Panc1 (cell line): Measurements from ENCODE around the gene SPHK2. TPM values are rescaled to one million over a fixed set of nuclear protein-coding genes. Genes with fewer than 3 reads are reported as not detected.

Experiments
- ATAC-seq: fragments of 200-7000 bp; cut with Tn5 transposase; 2 replicates; pipeline ENCODE4 v1.9.1; 2020; ENCODE audit warnings: mild to moderate bottlenecking, moderate library complexity
- Bru-seq: library from RNA; stranded (reverse); fragments of 400-500 nt; gene quantifications from one replicate; lab custom pipeline; 2021; lab: Mats Ljungman, UMichigan
- BruChase-seq, 2 experiments: library from RNA; stranded (reverse); fragments of 400-500 nt; gene quantifications; one replicate each; lab custom pipeline; 2021; lab: Mats Ljungman, UMichigan
- BruUV-seq: library from RNA; stranded (reverse); fragments of 400-500 nt; replicated peaks from 2 replicates; lab custom pipeline; 2021; lab: Mats Ljungman, UMichigan
- CTCF ChIA-PET: fragments of 300-600 bp; sonication (Branson Sonifier 250); formaldehyde crosslinking; loops from one replicate; lab custom pipeline; 2022; ENCODE audit warnings: antibody characterized with exemption; lab: Charles Lee
- POLR2A ChIA-PET: fragments of 300-600 bp; sonication (Branson Sonifier 250); formaldehyde crosslinking; loops from one replicate; lab custom pipeline; 2022; ENCODE audit warnings: antibody characterized with exemption; lab: Charles Lee
- DNase-seq: peaks from one replicate; pipeline ENCODE4 v3.0.0-alpha.2; 2010; ENCODE audit warnings: low read depth, low spot score
- H3K27ac ChIP-seq: 2 replicates; pipeline ENCODE4 v1.5.1; 2011; ENCODE audit warnings: mild to moderate bottlenecking, low read length, inconsistent platforms
- H3K27me3 ChIP-seq: fragments of 200-500 bp; sonication (Bioruptor generic); 2 replicates; pipeline ENCODE4 v1.6.0; 2014; ENCODE audit warnings: low read length, inconsistent platforms; ENCODE audit not compliant: control insufficient read depth, insufficient read depth
- H3K36me3 ChIP-seq: fragments of 200-500 bp; sonication (Bioruptor generic); 2 replicates; pipeline ENCODE4 v1.5.1; 2014; ENCODE audit warnings: inconsistent platforms, mild to moderate bottlenecking, low read length, moderate library complexity; ENCODE audit not compliant: control insufficient read depth, insufficient read depth
- H3K4me1 ChIP-seq: 2 replicates; pipeline ENCODE4 v1.5.1; 2011; ENCODE audit warnings: inconsistent platforms, mild to moderate bottlenecking, low read length, moderate library complexity; ENCODE audit not compliant: control insufficient read depth, insufficient read depth
- H3K4me3 ChIP-seq, 2 experiments: 2 replicates each; pipeline ENCODE4 v1.5.1; 2011 to 2012; ENCODE audit warnings: low read depth in 2 of 2, low read length in 2 of 2, mild to moderate bottlenecking in 2 of 2, inconsistent platforms in 1 of 2, moderate library complexity in 1 of 2
- H3K9me3 ChIP-seq: fragments of 200-500 bp; sonication (Bioruptor generic); 2 replicates; pipeline ENCODE4 v1.5.1; 2014; ENCODE audit warnings: low read depth, mild to moderate bottlenecking, inconsistent platforms, low read length, moderate library complexity; ENCODE audit not compliant: control insufficient read depth, insufficient read depth
- POLR2AphosphoS5 ChIP-seq: IDR thresholded peaks from 2 replicates; pipeline ENCODE4 v1.6.1; 2012; ENCODE audit warnings: mild to moderate bottlenecking, low read depth, low read length, moderate library complexity
- SIN3A ChIP-seq: IDR thresholded peaks from 2 replicates; pipeline ENCODE4 v1.6.1; 2012; ENCODE audit warnings: low read depth, mild to moderate bottlenecking, low read length, moderate library complexity, borderline replicate concordance; ENCODE audit not compliant: insufficient read depth
- TCF7L2 ChIP-seq: IDR thresholded peaks from 2 replicates; pipeline ENCODE4 v1.6.1; 2011; ENCODE audit warnings: mild to moderate bottlenecking, low read depth, low read length, inconsistent platforms
- in situ Hi-C: cut with HindIII; loops from 2 replicates; pipeline ENCODE4 v1.10.0; 2016; ENCODE audit warnings: low sequenced_read_pairs, low pct_unique_long_range_greater_than_20kb
- intact Hi-C: fragments of 100-400 bp; cut with micrococcal nuclease; formaldehyde crosslinking; loops from one replicate; pipeline ENCODE4 v1.10.0; 2022; ENCODE audit not compliant: unreplicated experiment
- long read RNA-seq: library from polyadenylated mRNA; unstranded; transcript quantifications from one replicate; pipeline ENCODE4 v2.0.0, GENCODE V29; 2021; ENCODE audit not compliant: unreplicated experiment
- polyA plus RNA-seq: library from polyadenylated mRNA; unstranded; fragments of >200 nt; gene quantifications from one replicate; pipeline ENCODE4 v1.2.1, GENCODE V29; 2012; ENCODE audit warnings: missing spikeins; ENCODE audit not compliant: insufficient read length
- total RNA-seq: library from RNA; stranded (reverse); gene quantifications from one replicate; pipeline ENCODE4 v1.2.1, GENCODE V29; 2021; ENCODE audit not compliant: unreplicated experiment
- TF ChIP-seq, protein P1 (sequence below): fragments of 450-650 bp; IDR thresholded peaks from 2 replicates; pipeline ENCODE4 v1.5.1; 2017; ENCODE audit warnings: mild to moderate bottlenecking
- TF ChIP-seq, protein P2 (sequence below), 2 experiments: IDR thresholded peaks; 2 replicates each; pipeline ENCODE4 v1.6.1; 2011 to 2012; ENCODE audit warnings: low read depth in 2 of 2, control low read depth in 1 of 2, low read length in 1 of 2, mild to moderate bottlenecking in 1 of 2, moderate library complexity in 1 of 2; ENCODE audit not compliant: insufficient read depth in 1 of 2

SPHK2 gene, protein sequence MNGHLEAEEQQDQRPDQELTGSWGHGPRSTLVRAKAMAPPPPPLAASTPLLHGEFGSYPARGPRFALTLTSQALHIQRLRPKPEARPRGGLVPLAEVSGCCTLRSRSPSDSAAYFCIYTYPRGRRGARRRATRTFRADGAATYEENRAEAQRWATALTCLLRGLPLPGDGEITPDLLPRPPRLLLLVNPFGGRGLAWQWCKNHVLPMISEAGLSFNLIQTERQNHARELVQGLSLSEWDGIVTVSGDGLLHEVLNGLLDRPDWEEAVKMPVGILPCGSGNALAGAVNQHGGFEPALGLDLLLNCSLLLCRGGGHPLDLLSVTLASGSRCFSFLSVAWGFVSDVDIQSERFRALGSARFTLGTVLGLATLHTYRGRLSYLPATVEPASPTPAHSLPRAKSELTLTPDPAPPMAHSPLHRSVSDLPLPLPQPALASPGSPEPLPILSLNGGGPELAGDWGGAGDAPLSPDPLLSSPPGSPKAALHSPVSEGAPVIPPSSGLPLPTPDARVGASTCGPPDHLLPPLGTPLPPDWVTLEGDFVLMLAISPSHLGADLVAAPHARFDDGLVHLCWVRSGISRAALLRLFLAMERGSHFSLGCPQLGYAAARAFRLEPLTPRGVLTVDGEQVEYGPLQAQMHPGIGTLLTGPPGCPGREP
- total RNA-seq (19.5 TPM), Bru-seq, nascent RNA (percentile 61 among the genes with signal in this experiment), BruChase-seq, experiment 1, labeled RNA remaining after a 2-hour chase (percentile 67 among the genes with signal in this experiment), BruChase-seq, experiment 2, labeled RNA remaining after a 6-hour chase (percentile 67 among the genes with signal in this experiment)
- 20.0 TPM for polyA plus RNA-seq
- long read RNA-seq, partial matches to known transcripts: 4 of 25 reads
- long read RNA-seq, other reads (novel, unspliced or antisense): 15 of 25 reads

DNA sequence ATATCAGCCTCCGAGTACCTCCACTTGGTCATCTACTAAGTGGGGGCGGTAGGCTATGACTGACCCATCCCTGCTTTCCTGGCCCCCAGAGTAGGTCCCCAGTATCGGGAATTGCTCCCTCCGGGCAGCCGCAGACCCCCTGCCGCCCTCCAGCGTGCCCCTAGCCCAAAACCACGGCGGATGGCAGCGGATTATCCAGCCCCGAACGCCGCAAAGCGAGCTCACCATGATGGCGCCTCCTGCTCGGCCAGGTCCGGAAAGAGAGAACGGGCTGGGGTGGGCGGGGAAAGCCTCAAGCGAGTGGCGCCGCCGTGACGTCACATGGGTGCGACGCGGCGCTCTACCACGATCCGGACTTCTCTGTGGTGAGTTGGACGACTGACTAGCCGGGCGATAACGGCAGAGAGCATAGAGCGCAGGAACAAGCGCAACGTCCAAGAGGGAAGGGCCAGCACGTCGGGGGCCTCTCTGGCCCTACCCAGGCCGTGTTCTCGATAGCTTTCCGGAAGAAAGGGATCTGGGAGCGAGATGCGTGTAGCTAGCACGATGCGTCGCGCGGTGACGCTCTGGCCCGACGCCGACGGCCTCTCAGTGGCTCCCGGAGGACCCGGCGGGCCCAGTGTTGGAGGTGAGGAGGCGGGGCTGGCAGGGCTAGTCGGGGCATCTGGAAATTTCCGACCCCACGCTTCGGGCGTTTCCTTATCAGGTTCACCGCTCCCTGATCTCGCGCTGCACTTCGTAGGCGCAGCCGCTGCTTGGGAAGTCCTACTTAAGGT is at the start of gene SPHK2, which contains the start of gene RPL18:
TSS of gene SPHK2 (plus strand) at position 591 of the 776 bp plus-strand sequence. CDS start 1,009 bp downstream, outside the sequence.
TSS of gene RPL18 (minus strand) at position 263 of the 776 bp plus-strand sequence. CDS start at position 228, 35 bp downstream.
- POLR2A ChIA-PET: interaction anchor here (0.5 to 0.9 kb wide), 5 partner anchors 10 to 449 kb away, joined by 3 to 14 read pairs (median 4); no protein-coding TSS in a partner anchor
- H3K9me3 ChIP-seq: no peaks in the 10 kb centered on the region
- BruUV-seq: no TSS peak
- ATAC-seq (peak; percentile 91), DNase-seq (peak; percentile 88)
- no peaks in the 10 kb centered on the region for H3K27me3 ChIP-seq
- in situ Hi-C loops: no loop called here
- TF ChIP-seq, protein P1, sequence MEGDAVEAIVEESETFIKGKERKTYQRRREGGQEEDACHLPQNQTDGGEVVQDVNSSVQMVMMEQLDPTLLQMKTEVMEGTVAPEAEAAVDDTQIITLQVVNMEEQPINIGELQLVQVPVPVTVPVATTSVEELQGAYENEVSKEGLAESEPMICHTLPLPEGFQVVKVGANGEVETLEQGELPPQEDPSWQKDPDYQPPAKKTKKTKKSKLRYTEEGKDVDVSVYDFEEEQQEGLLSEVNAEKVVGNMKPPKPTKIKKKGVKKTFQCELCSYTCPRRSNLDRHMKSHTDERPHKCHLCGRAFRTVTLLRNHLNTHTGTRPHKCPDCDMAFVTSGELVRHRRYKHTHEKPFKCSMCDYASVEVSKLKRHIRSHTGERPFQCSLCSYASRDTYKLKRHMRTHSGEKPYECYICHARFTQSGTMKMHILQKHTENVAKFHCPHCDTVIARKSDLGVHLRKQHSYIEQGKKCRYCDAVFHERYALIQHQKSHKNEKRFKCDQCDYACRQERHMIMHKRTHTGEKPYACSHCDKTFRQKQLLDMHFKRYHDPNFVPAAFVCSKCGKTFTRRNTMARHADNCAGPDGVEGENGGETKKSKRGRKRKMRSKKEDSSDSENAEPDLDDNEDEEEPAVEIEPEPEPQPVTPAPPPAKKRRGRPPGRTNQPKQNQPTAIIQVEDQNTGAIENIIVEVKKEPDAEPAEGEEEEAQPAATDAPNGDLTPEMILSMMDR: no peak
- TF ChIP-seq TCF7L2 (peak; percentile 38), SIN3A (peak; percentile 56; the same call in 1 of the 2 replicates), POLR2AphosphoS5 (peak; percentile 95)
- TF ChIP-seq, protein P2, sequence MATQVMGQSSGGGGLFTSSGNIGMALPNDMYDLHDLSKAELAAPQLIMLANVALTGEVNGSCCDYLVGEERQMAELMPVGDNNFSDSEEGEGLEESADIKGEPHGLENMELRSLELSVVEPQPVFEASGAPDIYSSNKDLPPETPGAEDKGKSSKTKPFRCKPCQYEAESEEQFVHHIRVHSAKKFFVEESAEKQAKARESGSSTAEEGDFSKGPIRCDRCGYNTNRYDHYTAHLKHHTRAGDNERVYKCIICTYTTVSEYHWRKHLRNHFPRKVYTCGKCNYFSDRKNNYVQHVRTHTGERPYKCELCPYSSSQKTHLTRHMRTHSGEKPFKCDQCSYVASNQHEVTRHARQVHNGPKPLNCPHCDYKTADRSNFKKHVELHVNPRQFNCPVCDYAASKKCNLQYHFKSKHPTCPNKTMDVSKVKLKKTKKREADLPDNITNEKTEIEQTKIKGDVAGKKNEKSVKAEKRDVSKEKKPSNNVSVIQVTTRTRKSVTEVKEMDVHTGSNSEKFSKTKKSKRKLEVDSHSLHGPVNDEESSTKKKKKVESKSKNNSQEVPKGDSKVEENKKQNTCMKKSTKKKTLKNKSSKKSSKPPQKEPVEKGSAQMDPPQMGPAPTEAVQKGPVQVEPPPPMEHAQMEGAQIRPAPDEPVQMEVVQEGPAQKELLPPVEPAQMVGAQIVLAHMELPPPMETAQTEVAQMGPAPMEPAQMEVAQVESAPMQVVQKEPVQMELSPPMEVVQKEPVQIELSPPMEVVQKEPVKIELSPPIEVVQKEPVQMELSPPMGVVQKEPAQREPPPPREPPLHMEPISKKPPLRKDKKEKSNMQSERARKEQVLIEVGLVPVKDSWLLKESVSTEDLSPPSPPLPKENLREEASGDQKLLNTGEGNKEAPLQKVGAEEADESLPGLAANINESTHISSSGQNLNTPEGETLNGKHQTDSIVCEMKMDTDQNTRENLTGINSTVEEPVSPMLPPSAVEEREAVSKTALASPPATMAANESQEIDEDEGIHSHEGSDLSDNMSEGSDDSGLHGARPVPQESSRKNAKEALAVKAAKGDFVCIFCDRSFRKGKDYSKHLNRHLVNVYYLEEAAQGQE (IDR thresholded peaks at IDR 0.05; ENCODE audit: insufficient read depth in 1 of 2, low read depth in 2 of 2, low read length in 1 of 2): no peak
- intact Hi-C loops: no loop called here
- peak within 1 kb of the TSS; percentile 96 to 99 for H3K4me3 ChIP-seq
- H3K4me1 ChIP-seq: peaks cover 42% of the 10 kb centered on the region
- CTCF ChIA-PET: no interaction called here
- peaks cover 11% of the 10 kb centered on the region for H3K36me3 ChIP-seq
- peak within 1 kb of the TSS; percentile 98 for H3K27ac ChIP-seq

DNA sequence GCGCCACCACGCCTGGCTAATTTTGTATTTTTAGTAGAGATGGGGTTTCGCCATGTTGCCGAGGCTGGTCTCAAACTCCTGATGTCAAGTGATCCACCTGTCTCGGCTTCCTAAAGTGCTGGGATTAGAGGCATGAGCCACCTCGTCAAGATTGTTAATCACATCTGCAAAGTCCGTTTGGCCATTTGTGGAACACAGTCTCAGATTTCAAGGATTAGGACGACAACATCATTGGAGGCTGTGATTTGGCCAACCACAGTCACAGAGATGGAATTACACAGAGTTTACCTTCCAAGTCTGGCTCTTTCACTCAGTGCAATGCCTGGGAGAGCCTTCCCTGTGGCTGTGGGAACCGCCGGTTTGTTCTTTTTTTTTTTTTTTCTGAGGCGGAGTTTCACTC is 49.5 kb upstream of the SPHK2 start:
- in situ Hi-C loops (no loop called here), intact Hi-C loops (no loop called here)
- Histone ChIP-seq H3K27me3 (no peaks in the 10 kb centered on the region), H3K4me3 (no peak overlapping the region), H3K27ac (no peak overlapping the region; the same call in 1 of the 2 replicates), H3K4me1 (peaks cover 18% of the 10 kb centered on the region), H3K36me3 (no peaks in the 10 kb centered on the region), H3K9me3 (no peaks in the 10 kb centered on the region)
- no peak for ATAC-seq
- CTCF ChIA-PET: no interaction called here
- POLR2A ChIA-PET: no interaction called here
- TF ChIP-seq TCF7L2 (no peak), SIN3A (no peak)
- TF ChIP-seq, protein P2 (IDR thresholded peaks at IDR 0.05; ENCODE audit: insufficient read depth in 1 of 2, low read depth in 2 of 2, low read length in 1 of 2): no peak
- TF ChIP-seq, protein P1: no peak
- BruUV-seq: no TSS peak
- DNase-seq: no peak
